ENCODE data around the gene TPH2. TPM values are rescaled to one million over a fixed set of nuclear protein-coding genes. Genes with fewer than 3 reads are reported as not detected.

The TPH2 gene
- total and polyA plus RNA-seq, 2 of the 13 experiments (the other 11 are each of a cell fraction or from before 2014, with no cell fraction given): not detected

GRCh38 chr12:71935594-71935993, 3.1 kb upstream of the TPH2 start (continued):
- TF ChIP-seq E2F2 (CRISPR knock-in tag; IDR thresholded peaks at IDR 0.05; ENCODE audit: borderline replicate concordance): no peak
- no peak for TF ChIP-seq HES4 (CRISPR knock-in tag; IDR thresholded peaks at IDR 0.05; ENCODE audit: borderline replicate concordance)
- no peak for TF ChIP-seq ZNF572 (CRISPR knock-in tag; IDR thresholded peaks at IDR 0.05)
- no peak for TF ChIP-seq NR1H2 (CRISPR knock-in tag; IDR thresholded peaks at IDR 0.05; ENCODE audit: borderline replicate concordance, low read depth)
- TF ChIP-seq ZFP90 (CRISPR knock-in tag; IDR thresholded peaks at IDR 0.05; ENCODE audit: borderline replicate concordance): no peak
- TF ChIP-seq AHDC1 (CRISPR knock-in tag; IDR thresholded peaks at IDR 0.05; ENCODE audit: borderline replicate concordance): no peak
- TF ChIP-seq ZNF274 (CRISPR knock-in tag; IDR thresholded peaks at IDR 0.05): no peak
- no peak for TF ChIP-seq NBN (conservative IDR thresholded peaks at IDR 0.05)
- TF ChIP-seq ESRRA (CRISPR knock-in tag; IDR thresholded peaks at IDR 0.05; ENCODE audit: low read depth): no peak

Measured in HepG2 (cell line).